ENCODE data around the gene TRERF1. TPM values are rescaled to one million over a fixed set of nuclear protein-coding genes. Genes with fewer than 3 reads are reported as not detected.

The TRERF1 gene
- total RNA-seq, 4 donors from 2014 or later, result 0.47 to 0.87 (median 0.50) TPM

DNA sequence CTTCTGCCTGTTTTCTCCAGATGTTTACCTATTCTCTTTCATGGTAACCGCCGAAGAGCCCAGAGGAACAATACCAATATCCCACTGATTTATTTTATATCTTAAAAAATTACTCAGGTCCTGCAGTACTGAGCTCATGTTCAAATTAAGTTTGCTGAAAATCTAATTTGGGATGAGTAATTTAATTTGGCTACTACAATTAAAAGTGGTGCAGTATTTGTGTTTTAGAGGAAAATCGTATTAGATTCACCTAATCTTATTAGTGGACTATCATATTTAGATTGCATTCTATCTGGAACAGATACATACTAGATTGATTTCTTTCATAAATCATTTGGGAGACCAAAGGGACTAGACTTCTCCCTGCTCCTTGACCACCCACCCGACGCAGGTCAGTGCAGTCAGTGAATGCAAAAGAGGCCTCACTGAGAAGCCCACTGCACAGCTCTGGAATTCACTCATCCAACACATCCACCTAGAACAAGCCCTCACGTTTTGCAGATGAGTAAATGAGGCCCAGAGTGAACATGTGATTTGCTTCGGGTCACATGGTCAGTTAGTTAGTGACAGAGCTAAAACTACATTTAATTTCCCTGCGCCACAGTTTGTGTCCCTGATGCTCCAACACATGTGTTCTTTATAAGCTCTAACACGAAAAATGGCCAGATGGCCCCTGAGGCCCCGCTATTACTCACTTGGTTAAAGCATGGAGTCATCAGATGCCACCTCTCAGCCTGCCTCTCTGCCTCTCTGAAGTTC is 101.8 kb downstream of the TRERF1 start:
- no peaks in the 10 kb centered on the region for H3K36me3 ChIP-seq
- in situ Hi-C loops (cut with MboI; ENCODE audit: low sequenced_read_pairs in 4 of 4) (no loop called here), intact Hi-C loops (cut with DNase I; ENCODE audit: low total_unique reads) (no loop called here)
- TF ChIP-seq POLR2A (IDR thresholded peaks at IDR 0.05) (no peak), CTCF (IDR thresholded peaks at IDR 0.05 in 4 of 5, conservative IDR thresholded peaks at IDR 0.05 in 1 of 5) (no peak)
- no peak overlapping the region for H3K27ac ChIP-seq
- DNase-seq (no peak), ATAC-seq (no peak)
- no peaks in the 10 kb centered on the region for H3K27me3 ChIP-seq
- no peaks in the 10 kb centered on the region for H3K4me1 ChIP-seq
- no peak overlapping the region for H3K4me3 ChIP-seq
- H3K9me3 ChIP-seq, result no peaks in the 10 kb centered on the region

DNA sequence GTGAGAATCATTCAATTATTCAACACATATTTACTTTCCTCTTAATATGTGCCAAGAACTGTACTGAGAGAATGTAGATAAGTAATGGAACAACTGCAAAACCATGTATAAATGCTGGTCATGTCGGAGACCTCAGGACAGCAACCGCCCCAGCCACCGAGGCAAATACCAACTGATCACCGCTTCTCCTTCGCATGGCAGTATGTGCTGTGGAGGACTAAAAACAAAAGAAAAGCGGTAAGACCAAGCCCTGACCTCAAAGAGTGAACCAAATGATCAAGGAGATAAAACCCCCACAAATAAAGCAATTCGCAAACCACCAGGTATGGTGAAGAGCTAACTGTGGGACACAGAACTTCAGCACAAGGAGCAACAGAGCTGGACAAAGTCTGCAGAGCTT is 104.3 kb downstream of the TRERF1 start:
- in situ Hi-C loops (cut with MboI; ENCODE audit: low sequenced_read_pairs in 4 of 4) (no loop called here), intact Hi-C loops (cut with DNase I; ENCODE audit: low total_unique reads) (no loop called here)
- H3K36me3 ChIP-seq, result no peaks in the 10 kb centered on the region
- no peaks in the 10 kb centered on the region for H3K27me3 ChIP-seq
- no peaks in the 10 kb centered on the region for H3K4me1 ChIP-seq
- no peak for ATAC-seq
- no peak for DNase-seq
- no peak overlapping the region for H3K27ac ChIP-seq
- no peak for TF ChIP-seq POLR2A (IDR thresholded peaks at IDR 0.05)
- no peak for TF ChIP-seq CTCF (IDR thresholded peaks at IDR 0.05 in 4 of 5, conservative IDR thresholded peaks at IDR 0.05 in 1 of 5)
- H3K9me3 ChIP-seq, result no peaks in the 10 kb centered on the region
- no peak overlapping the region for H3K4me3 ChIP-seq

- TF ChIP-seq POLR2A (IDR thresholded peaks at IDR 0.05) (no peak), CTCF (IDR thresholded peaks at IDR 0.05 in 4 of 5, conservative IDR thresholded peaks at IDR 0.05 in 1 of 5) (no peak)
- in situ Hi-C loops (cut with MboI; ENCODE audit: low sequenced_read_pairs in 4 of 4) (no loop called here), intact Hi-C loops (cut with DNase I; ENCODE audit: low total_unique reads) (no loop called here)
- ATAC-seq (no peak), DNase-seq (no peak)
- Histone ChIP-seq H3K36me3 (no peaks in the 10 kb centered on the region), H3K9me3 (no peaks in the 10 kb centered on the region), H3K27ac (no peak overlapping the region), H3K27me3 (no peaks in the 10 kb centered on the region), H3K4me3 (no peak overlapping the region), H3K4me1 (no peaks in the 10 kb centered on the region)
These were observed 105.9 kb downstream of the TRERF1 start for GRCh38 chr6:42345696-42346416.

GRCh38 chr6:42344756-42345155 is 107.0 kb downstream of the TRERF1 start:
- Histone ChIP-seq H3K36me3 (no peaks in the 10 kb centered on the region), H3K27me3 (no peaks in the 10 kb centered on the region), H3K4me1 (no peaks in the 10 kb centered on the region), H3K4me3 (no peak overlapping the region), H3K9me3 (no peaks in the 10 kb centered on the region), H3K27ac (no peak overlapping the region)
- in situ Hi-C loops (cut with MboI; ENCODE audit: low sequenced_read_pairs in 4 of 4) (no loop called here), intact Hi-C loops (cut with DNase I; ENCODE audit: low total_unique reads) (no loop called here)
- ATAC-seq (no peak), DNase-seq (no peak)
- no peak for TF ChIP-seq POLR2A (IDR thresholded peaks at IDR 0.05)

- Histone ChIP-seq H3K27ac (no peak overlapping the region), H3K36me3 (no peaks in the 10 kb centered on the region), H3K4me3 (no peak overlapping the region), H3K4me1 (no peaks in the 10 kb centered on the region), H3K27me3 (no peaks in the 10 kb centered on the region), H3K9me3 (no peaks in the 10 kb centered on the region)
- in situ Hi-C loops (cut with MboI; ENCODE audit: low sequenced_read_pairs in 4 of 4) (no loop called here), intact Hi-C loops (cut with DNase I; ENCODE audit: low total_unique reads) (no loop called here)
- no peak for DNase-seq
- TF ChIP-seq POLR2A (IDR thresholded peaks at IDR 0.05) (no peak), CTCF (IDR thresholded peaks at IDR 0.05 in 4 of 5, conservative IDR thresholded peaks at IDR 0.05 in 1 of 5) (no peak)
- ATAC-seq, result no peak
These were observed 109.8 kb downstream of the TRERF1 start for GRCh38 chr6:42341771-42342553.

Measured in gastrocnemius medialis (tissue), 4 donors.